D721Med (cell line): ENCODE results near the gene GTPBP1.

Experiments
- DNase-seq: peaks from one replicate; pipeline ENCODE4 v3.0.0; 2011; ENCODE audit warnings: low spot score; ENCODE audit not compliant: insufficient read length
- FAIRE-seq: peaks from 2 replicates; lab custom pipeline; 2011; peaks lifted over from hg19 to GRCh38; lab: Jason Lieb, UNC
- TF ChIP-seq, protein P1 (sequence below): IDR thresholded peaks from 2 replicates; pipeline ENCODE4 v1.5.1; 2012; ENCODE audit warnings: mild to moderate bottlenecking, control low read depth; ENCODE audit not compliant: insufficient read depth; ENCODE audit errors: missing control alignments

Gene GTPBP1

DNA sequence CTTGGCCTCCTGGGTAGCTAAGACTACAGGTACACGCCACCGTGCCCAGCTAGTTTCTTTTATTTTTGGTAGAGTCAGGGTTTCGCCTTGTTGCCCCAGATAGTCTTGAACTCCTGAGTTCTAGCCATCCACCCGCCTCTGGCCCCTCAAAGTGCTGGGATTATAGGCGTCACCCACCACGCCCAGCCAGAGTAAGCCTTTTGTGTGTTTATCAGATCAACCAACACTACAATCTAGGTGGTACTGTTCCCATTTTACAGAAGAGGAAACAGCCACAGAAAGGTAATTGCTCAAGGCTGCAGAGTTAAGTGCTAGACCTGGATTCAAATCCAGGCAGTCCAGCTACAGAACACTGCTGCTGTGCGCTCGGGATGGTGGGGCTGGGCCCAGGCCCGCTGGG lies 20.8 kb upstream of the GTPBP1 start:
- no peak for DNase-seq
- TF ChIP-seq, protein P1, sequence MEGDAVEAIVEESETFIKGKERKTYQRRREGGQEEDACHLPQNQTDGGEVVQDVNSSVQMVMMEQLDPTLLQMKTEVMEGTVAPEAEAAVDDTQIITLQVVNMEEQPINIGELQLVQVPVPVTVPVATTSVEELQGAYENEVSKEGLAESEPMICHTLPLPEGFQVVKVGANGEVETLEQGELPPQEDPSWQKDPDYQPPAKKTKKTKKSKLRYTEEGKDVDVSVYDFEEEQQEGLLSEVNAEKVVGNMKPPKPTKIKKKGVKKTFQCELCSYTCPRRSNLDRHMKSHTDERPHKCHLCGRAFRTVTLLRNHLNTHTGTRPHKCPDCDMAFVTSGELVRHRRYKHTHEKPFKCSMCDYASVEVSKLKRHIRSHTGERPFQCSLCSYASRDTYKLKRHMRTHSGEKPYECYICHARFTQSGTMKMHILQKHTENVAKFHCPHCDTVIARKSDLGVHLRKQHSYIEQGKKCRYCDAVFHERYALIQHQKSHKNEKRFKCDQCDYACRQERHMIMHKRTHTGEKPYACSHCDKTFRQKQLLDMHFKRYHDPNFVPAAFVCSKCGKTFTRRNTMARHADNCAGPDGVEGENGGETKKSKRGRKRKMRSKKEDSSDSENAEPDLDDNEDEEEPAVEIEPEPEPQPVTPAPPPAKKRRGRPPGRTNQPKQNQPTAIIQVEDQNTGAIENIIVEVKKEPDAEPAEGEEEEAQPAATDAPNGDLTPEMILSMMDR: no peak
- FAIRE-seq: no peak

DNA sequence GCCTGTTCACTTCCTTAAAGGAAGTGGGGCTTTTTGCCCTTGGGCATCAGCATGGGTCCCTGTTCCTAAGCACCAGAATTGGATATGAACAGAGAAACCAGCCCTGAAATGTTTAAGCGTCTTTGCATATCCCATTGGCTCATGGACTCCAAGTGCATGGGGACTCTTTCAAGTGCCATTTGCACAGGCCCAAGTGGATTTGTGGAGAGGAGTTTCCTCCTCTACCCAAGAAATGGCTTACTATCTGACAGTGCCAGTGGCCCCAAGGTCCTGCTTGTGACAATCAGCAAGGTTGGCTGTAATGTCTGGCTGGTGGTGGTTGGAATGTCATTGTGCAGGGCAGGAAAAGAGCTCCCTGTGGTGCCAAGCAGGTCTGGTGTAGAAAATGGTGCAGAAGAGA lies 20.0 kb upstream of the GTPBP1 start:
- FAIRE-seq (no peak), DNase-seq (no peak)
- TF ChIP-seq, protein P1: no peak

- TF ChIP-seq, protein P1: no peak
- FAIRE-seq (no peak), DNase-seq (no peak)
Measured at GRCh38 chr22:38689651-38690050, 16.1 kb upstream of the GTPBP1 start.

- FAIRE-seq: no peak
- DNase-seq: no peak
- TF ChIP-seq, protein P1: no peak
Measured at GRCh38 chr22:38694049-38694448, 11.7 kb upstream of the GTPBP1 start.

GRCh38 chr22:38694940-38695339 lies 10.8 kb upstream of the GTPBP1 start:
- FAIRE-seq: no peak
- TF ChIP-seq, protein P1: no peak
- DNase-seq: no peak

DNA sequence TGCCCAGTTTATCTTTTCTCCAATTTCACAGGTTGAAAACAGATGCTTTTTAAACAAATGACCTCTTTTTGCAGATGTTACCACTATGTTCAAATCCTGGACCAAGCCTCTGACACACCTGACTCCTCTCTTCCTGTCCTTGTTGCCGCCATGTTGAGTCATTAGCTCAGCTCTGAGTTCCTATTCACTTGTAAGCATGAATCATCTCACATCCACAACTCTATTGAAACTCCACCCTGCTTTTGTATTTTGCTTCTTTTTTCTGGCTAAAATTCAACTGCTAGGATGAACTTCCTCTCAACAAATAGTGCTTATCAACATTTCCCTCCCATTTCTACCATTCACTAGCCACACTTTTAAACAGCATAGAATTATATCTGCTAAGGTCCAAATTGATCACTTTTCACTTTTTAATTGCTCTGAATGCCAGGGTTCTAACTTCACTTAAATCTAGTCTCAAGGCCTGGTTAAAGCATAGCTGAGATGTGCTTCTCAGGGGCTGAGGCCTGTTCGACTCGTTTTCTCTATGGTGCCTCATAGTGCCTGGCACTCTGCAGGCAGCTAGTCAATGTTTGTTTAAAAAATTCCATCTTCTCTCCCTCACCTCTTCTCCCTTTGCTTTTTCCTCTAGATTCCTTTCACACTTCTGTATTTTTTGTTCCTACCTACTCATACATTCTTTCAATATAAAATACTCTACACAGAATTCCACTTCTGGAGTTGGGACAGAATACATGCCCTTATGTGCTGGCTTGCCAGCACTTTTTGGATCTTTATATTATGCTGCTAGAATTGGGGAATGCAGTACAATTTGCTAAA lies 8.9 kb upstream of the GTPBP1 start:
- no peak for FAIRE-seq
- TF ChIP-seq, protein P1: no peak
- DNase-seq: no peak

GRCh38 chr22:38697425-38698089 lies 8.2 kb upstream of the GTPBP1 start:
- DNase-seq (no peak), FAIRE-seq (no peak)

More at GRCh38 chr22:38697425-38698089, 8.2 kb upstream of the GTPBP1 start:
- TF ChIP-seq, protein P1: no peak
